Suprapubic skin (tissue), 4 donors: ENCODE measurements around the gene CEP78. TPM values are rescaled to one million over a fixed set of nuclear protein-coding genes. Genes with fewer than 3 reads are reported as not detected.

Experiments
- DNase-seq, 2 donors: peaks; one replicate each; pipeline ENCODE4 v3.0.0-alpha.2; 2019; ENCODE audit warnings: low spot score in 2 of 2
- H3K27ac ChIP-seq: fragments of 200-600 bp; sonication (generic); one replicate; pipeline ENCODE4 v1.5.1; 2019
- H3K27me3 ChIP-seq: fragments of 200-600 bp; sonication (generic); one replicate; pipeline ENCODE4 v1.5.1; 2019
- H3K36me3 ChIP-seq: fragments of 200-600 bp; sonication (generic); one replicate; pipeline ENCODE4 v1.5.1; 2019
- H3K4me1 ChIP-seq: fragments of 200-600 bp; sonication (generic); one replicate; pipeline ENCODE4 v1.5.1; 2019
- H3K4me3 ChIP-seq: fragments of 200-600 bp; sonication (generic); one replicate; pipeline ENCODE4 v1.5.1; 2019; ENCODE audit warnings: mild to moderate bottlenecking
- H3K9me3 ChIP-seq: fragments of 200-600 bp; sonication (generic); one replicate; pipeline ENCODE4 v1.5.1; 2019
- CTCF ChIP-seq, 2 donors: fragments of 200-600 bp in 1 of 2; fragments of 450-650 bp in 1 of 2; sonication (generic) in 1 of 2; IDR thresholded peaks; one replicate each; pipeline ENCODE4 v1.5.1; 2016 to 2019; ENCODE audit warnings: antibody characterized with exemption in 2 of 2, mild to moderate bottlenecking in 1 of 2, moderate library complexity in 1 of 2
- EP300 ChIP-seq: sonication (generic); formaldehyde crosslinking; IDR thresholded peaks from one replicate; pipeline ENCODE4 v1.6.1; 2017; ENCODE audit warnings: antibody characterized with exemption
- POLR2A ChIP-seq, 2 donors: fragments of 450-650 bp; IDR thresholded peaks; one replicate each; pipeline ENCODE4 v1.6.1; 2017; ENCODE audit warnings: antibody characterized with exemption in 2 of 2, mild to moderate bottlenecking in 2 of 2, moderate library complexity in 2 of 2
- POLR2AphosphoS5 ChIP-seq, 3 donors: sonication (generic); formaldehyde crosslinking; IDR thresholded peaks; one replicate each; pipeline ENCODE4 v1.6.1; 2017; ENCODE audit warnings: antibody characterized with exemption in 3 of 3
- WGBS: methylation state at CpG from one replicate; pipeline ENCODE4 v1.1.5; 2018; 5-methylcytosine and 5-hydroxymethylcytosine counted together
- total RNA-seq, 4 donors: library from RNA; depleted of rRNA; stranded (reverse); fragments of >200 nt; gene quantifications; one replicate each; pipeline ENCODE4 v1.1.0, GENCODE V29; 2016

CEP78 gene
- total RNA-seq, 4 donors from 2014 or later = 8.7 to 15.0 (median 11.7) TPM

GRCh38 chr9:78288214-78288892 is 52.5 kb downstream of the CEP78 start:
- WGBS = 53% methylated on average over 8 of the region's 8 CpGs

GRCh38 chr9:78289474-78289873 is 53.6 kb downstream of the CEP78 start:
- Histone ChIP-seq H3K27ac (peak overlapping the region; percentile 46), H3K27me3 (peaks cover 2% of the 10 kb centered on the region), H3K9me3 (no peaks in the 10 kb centered on the region), H3K36me3 (no peaks in the 10 kb centered on the region), H3K4me1 (peaks cover 30% of the 10 kb centered on the region), H3K4me3 (no peak overlapping the region)
- DNase-seq = no peak
- TF ChIP-seq POLR2A (IDR thresholded peaks at IDR 0.05) (no peak), CTCF (IDR thresholded peaks at IDR 0.05) (no peak), POLR2AphosphoS5 (IDR thresholded peaks at IDR 0.05) (no peak), EP300 (no peak)
- 80% methylated on average over 1 of the region's 1 CpG for WGBS

More at GRCh38 chr9:78288214-78288892, 52.5 kb downstream of the CEP78 start:
- peaks cover 30% of the 10 kb centered on the region for H3K4me1 ChIP-seq
- H3K27ac ChIP-seq = peak overlapping the region; percentile 73
- DNase-seq = no peak
- H3K27me3 ChIP-seq = peaks cover 2% of the 10 kb centered on the region
- H3K4me3 ChIP-seq = no peak overlapping the region
- peak in 2 of 3 donors; percentile 63 to 80 for TF ChIP-seq POLR2AphosphoS5 (IDR thresholded peaks at IDR 0.05)
- TF ChIP-seq POLR2A (IDR thresholded peaks at IDR 0.05) = no peak
- no peak for TF ChIP-seq CTCF (IDR thresholded peaks at IDR 0.05)
- no peak for TF ChIP-seq EP300
- H3K36me3 ChIP-seq = no peaks in the 10 kb centered on the region
- no peaks in the 10 kb centered on the region for H3K9me3 ChIP-seq

GRCh38 chr9:78291240-78291925 is 55.5 kb downstream of the CEP78 start:
- 59% methylated on average over 8 of the region's 8 CpGs for WGBS
- Histone ChIP-seq H3K27ac (peak overlapping the region; percentile 46), H3K27me3 (peaks cover 2% of the 10 kb centered on the region), H3K4me1 (peaks cover 38% of the 10 kb centered on the region), H3K36me3 (no peaks in the 10 kb centered on the region), H3K9me3 (no peaks in the 10 kb centered on the region), H3K4me3 (no peak overlapping the region)
- DNase-seq = no peak
- TF ChIP-seq POLR2A (IDR thresholded peaks at IDR 0.05) = no peak

- Histone ChIP-seq H3K9me3 (no peaks in the 10 kb centered on the region), H3K4me1 (peaks cover 44% of the 10 kb centered on the region), H3K4me3 (no peak overlapping the region), H3K27me3 (peaks cover 2% of the 10 kb centered on the region), H3K27ac (peak overlapping the region; percentile 46), H3K36me3 (no peaks in the 10 kb centered on the region)
- 39% methylated on average over 6 of the region's 6 CpGs for WGBS
- DNase-seq = no peak
- TF ChIP-seq CTCF (IDR thresholded peaks at IDR 0.05) = no peak
- TF ChIP-seq POLR2AphosphoS5 (IDR thresholded peaks at IDR 0.05) = no peak
- no peak for TF ChIP-seq POLR2A (IDR thresholded peaks at IDR 0.05)
- TF ChIP-seq EP300 = no peak
Observed at GRCh38 chr9:78292026-78292425, 56.2 kb downstream of the CEP78 start.

GRCh38 chr9:78292716-78293497 is 57.0 kb downstream of the CEP78 start:
- no peaks in the 10 kb centered on the region for H3K9me3 ChIP-seq
- no peak overlapping the region for H3K4me3 ChIP-seq
- WGBS = 90% methylated on average over 9 of the region's 9 CpGs
- TF ChIP-seq CTCF (IDR thresholded peaks at IDR 0.05) (no peak), POLR2A (IDR thresholded peaks at IDR 0.05) (no peak), POLR2AphosphoS5 (IDR thresholded peaks at IDR 0.05) (no peak), EP300 (no peak)
- peaks cover 1% of the 10 kb centered on the region for H3K27me3 ChIP-seq
- no peak for DNase-seq
- no peaks in the 10 kb centered on the region for H3K36me3 ChIP-seq
- H3K27ac ChIP-seq = no peak overlapping the region
- peaks cover 53% of the 10 kb centered on the region for H3K4me1 ChIP-seq
